ENCODE measurements around the gene RASA2. TPM values are rescaled to one million over a fixed set of nuclear protein-coding genes. Genes with fewer than 3 reads are reported as not detected.

The RASA2 gene
- total and polyA plus RNA-seq, 10 of the 15 experiments (the other 5 are each of a cell fraction or from before 2014, with no cell fraction given): 1.9 to 9.4 (median 7.2) TPM

- TF ChIP-seq, protein P1, sequence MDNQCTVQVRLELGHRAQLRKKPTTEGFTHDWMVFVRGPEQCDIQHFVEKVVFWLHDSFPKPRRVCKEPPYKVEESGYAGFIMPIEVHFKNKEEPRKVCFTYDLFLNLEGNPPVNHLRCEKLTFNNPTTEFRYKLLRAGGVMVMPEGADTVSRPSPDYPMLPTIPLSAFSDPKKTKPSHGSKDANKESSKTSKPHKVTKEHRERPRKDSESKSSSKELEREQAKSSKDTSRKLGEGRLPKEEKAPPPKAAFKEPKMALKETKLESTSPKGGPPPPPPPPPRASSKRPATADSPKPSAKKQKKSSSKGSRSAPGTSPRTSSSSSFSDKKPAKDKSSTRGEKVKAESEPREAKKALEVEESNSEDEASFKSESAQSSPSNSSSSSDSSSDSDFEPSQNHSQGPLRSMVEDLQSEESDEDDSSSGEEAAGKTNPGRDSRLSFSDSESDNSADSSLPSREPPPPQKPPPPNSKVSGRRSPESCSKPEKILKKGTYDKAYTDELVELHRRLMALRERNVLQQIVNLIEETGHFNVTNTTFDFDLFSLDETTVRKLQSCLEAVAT (IDR thresholded peaks at IDR 0.05): no peak
- TF ChIP-seq USF1 (IDR thresholded peaks at IDR 0.05; ENCODE audit: borderline replicate concordance, extremely low read length, insufficient read depth, low read depth, low read length): no peak
- no peak for TF ChIP-seq PAX5 (IDR thresholded peaks at IDR 0.05; ENCODE audit: borderline replicate concordance, low read depth, low read length)
- TF ChIP-seq, protein P2, sequence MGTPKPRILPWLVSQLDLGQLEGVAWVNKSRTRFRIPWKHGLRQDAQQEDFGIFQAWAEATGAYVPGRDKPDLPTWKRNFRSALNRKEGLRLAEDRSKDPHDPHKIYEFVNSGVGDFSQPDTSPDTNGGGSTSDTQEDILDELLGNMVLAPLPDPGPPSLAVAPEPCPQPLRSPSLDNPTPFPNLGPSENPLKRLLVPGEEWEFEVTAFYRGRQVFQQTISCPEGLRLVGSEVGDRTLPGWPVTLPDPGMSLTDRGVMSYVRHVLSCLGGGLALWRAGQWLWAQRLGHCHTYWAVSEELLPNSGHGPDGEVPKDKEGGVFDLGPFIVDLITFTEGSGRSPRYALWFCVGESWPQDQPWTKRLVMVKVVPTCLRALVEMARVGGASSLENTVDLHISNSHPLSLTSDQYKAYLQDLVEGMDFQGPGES (IDR thresholded peaks at IDR 0.05): no peak
- no peak for TF ChIP-seq E2F4 (IDR thresholded peaks at IDR 0.05; ENCODE audit: low read depth, low read length)
- no peak for TF ChIP-seq SKIL (IDR thresholded peaks at IDR 0.05; ENCODE audit: low read depth, poor library complexity, severe bottlenecking)
- TF ChIP-seq ZNF274 (IDR thresholded peaks at IDR 0.05; ENCODE audit: insufficient read depth, insufficient read length): no peak
- TF ChIP-seq RAD51 (IDR thresholded peaks at IDR 0.05): no peak
- peak; percentile 84 for TF ChIP-seq LARP7 (IDR thresholded peaks at IDR 0.05)
- TF ChIP-seq WRNIP1 (IDR thresholded peaks at IDR 0.05; ENCODE audit: borderline replicate concordance, low read depth, low read length): no peak
- no peak; the same call in 2 of the 3 replicates for TF ChIP-seq POU2F2 (IDR thresholded peaks at IDR 0.05; ENCODE audit: borderline replicate concordance, low read depth, low read length)
- no peak for TF ChIP-seq SPI1 (IDR thresholded peaks at IDR 0.05; ENCODE audit: borderline replicate concordance, insufficient read depth, low read depth, low read length)
- TF ChIP-seq, protein P3, sequence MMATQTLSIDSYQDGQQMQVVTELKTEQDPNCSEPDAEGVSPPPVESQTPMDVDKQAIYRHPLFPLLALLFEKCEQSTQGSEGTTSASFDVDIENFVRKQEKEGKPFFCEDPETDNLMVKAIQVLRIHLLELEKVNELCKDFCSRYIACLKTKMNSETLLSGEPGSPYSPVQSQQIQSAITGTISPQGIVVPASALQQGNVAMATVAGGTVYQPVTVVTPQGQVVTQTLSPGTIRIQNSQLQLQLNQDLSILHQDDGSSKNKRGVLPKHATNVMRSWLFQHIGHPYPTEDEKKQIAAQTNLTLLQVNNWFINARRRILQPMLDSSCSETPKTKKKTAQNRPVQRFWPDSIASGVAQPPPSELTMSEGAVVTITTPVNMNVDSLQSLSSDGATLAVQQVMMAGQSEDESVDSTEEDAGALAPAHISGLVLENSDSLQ (IDR thresholded peaks at IDR 0.05): no peak
- TF ChIP-seq, protein P4, sequence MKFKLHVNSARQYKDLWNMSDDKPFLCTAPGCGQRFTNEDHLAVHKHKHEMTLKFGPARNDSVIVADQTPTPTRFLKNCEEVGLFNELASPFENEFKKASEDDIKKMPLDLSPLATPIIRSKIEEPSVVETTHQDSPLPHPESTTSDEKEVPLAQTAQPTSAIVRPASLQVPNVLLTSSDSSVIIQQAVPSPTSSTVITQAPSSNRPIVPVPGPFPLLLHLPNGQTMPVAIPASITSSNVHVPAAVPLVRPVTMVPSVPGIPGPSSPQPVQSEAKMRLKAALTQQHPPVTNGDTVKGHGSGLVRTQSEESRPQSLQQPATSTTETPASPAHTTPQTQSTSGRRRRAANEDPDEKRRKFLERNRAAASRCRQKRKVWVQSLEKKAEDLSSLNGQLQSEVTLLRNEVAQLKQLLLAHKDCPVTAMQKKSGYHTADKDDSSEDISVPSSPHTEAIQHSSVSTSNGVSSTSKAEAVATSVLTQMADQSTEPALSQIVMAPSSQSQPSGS (IDR thresholded peaks at IDR 0.05; ENCODE audit: low read length): no peak
- TF ChIP-seq MYB (IDR thresholded peaks at IDR 0.05; ENCODE audit: borderline replicate concordance, low read depth, low read length): no peak
- TF ChIP-seq HDAC6 (IDR thresholded peaks at IDR 0.05; ENCODE audit: unreplicated experiment): no peak
- no peak for TF ChIP-seq MYC (IDR thresholded peaks at IDR 0.05; ENCODE audit: insufficient read depth, insufficient read length, insufficient replicate concordance, low read length, severe bottlenecking)
Measured at GRCh38 chr3:141486746-141487520, at the start of gene RASA2 (continued).

All from GM12878 (cell line).